OCI-LY7 (cell line): ENCODE data around the gene NAA38. TPM values are rescaled to one million over a fixed set of nuclear protein-coding genes. Genes with fewer than 3 reads are reported as not detected.

Experiments used
- BruUV-seq: library from RNA; stranded (reverse); fragments of 400-500 nt; replicated peaks from 2 replicates; lab custom pipeline; 2021; lab: Mats Ljungman, UMichigan
- CTCF ChIA-PET: fragments of 300-600 bp; sonication (Branson Sonifier 250); formaldehyde crosslinking; loops from one replicate; lab custom pipeline; 2022; ENCODE audit warnings: antibody characterized with exemption; ENCODE audit not compliant: unreplicated experiment; lab: Charles Lee
- POLR2A ChIA-PET: fragments of 300-600 bp; sonication (Branson Sonifier 250); formaldehyde crosslinking; loops from one replicate; lab custom pipeline; 2022; ENCODE audit warnings: antibody characterized with exemption; lab: Charles Lee
- DNase-seq: peaks from one replicate; pipeline ENCODE4 v3.0.0-alpha.2; 2015; ENCODE audit warnings: low spot score
- H2AFZ ChIP-seq: fragments of 200-600 bp; sonication (generic), shearing (Covaris generic); 2 replicates; pipeline ENCODE4 v1.6.1; 2014; ENCODE audit warnings: mild to moderate bottlenecking, antibody characterized with exemption, low read length, moderate library complexity
- H3K27ac ChIP-seq: fragments of 200-600 bp; sonication (generic); 2 replicates; pipeline ENCODE4 v1.5.1; 2014; ENCODE audit warnings: mixed run types, low read depth, mild to moderate bottlenecking, moderate library complexity, low read length, inconsistent platforms; ENCODE audit not compliant: poor library complexity, severe bottlenecking
- H3K36me3 ChIP-seq: fragments of 200-600 bp; sonication (generic); 2 replicates; pipeline ENCODE4 v1.6.1; 2014; ENCODE audit warnings: mild to moderate bottlenecking, antibody characterized with exemption, low read length, moderate library complexity, mixed read lengths; ENCODE audit not compliant: insufficient read depth
- H3K4me1 ChIP-seq: fragments of 200-600 bp; sonication (generic); 2 replicates; pipeline ENCODE4 v1.5.1; 2014; ENCODE audit warnings: mild to moderate bottlenecking, low read length; ENCODE audit not compliant: insufficient read depth, poor library complexity, severe bottlenecking
- H3K4me2 ChIP-seq: fragments of 200-600 bp; sonication (generic); 2 replicates; pipeline ENCODE4 v1.6.1; 2014; ENCODE audit warnings: mild to moderate bottlenecking, low read length
- H3K4me3 ChIP-seq: fragments of 200-600 bp; sonication (generic); 2 replicates; pipeline ENCODE4 v1.5.1; 2014; ENCODE audit warnings: mild to moderate bottlenecking, low read depth, low read length; ENCODE audit not compliant: poor library complexity, severe bottlenecking
- H3K79me2 ChIP-seq: fragments of 200-600 bp; sonication (generic); 2 replicates; pipeline ENCODE4 v1.6.1; 2016; ENCODE audit warnings: low read depth, mild to moderate bottlenecking, low read length, moderate library complexity, mixed read lengths; ENCODE audit not compliant: insufficient read depth
- H3K9me2 ChIP-seq: fragments of 200-600 bp; sonication (generic); 2 replicates; pipeline ENCODE4 v1.6.1; 2016; ENCODE audit warnings: mild to moderate bottlenecking, low read length, mixed read lengths; ENCODE audit not compliant: insufficient read depth
- H3K9me3 ChIP-seq: fragments of 200-600 bp; sonication (generic); 2 replicates; pipeline ENCODE4 v1.6.1; 2014; ENCODE audit warnings: mild to moderate bottlenecking, mixed run types, low read length, mixed read lengths
- H4K20me1 ChIP-seq: fragments of 200-600 bp; sonication (generic); 2 replicates; pipeline ENCODE4 v1.6.1; 2014; ENCODE audit warnings: mild to moderate bottlenecking, antibody characterized with exemption, low read length, moderate library complexity, mixed read lengths; ENCODE audit not compliant: insufficient read depth
- CTCF ChIP-seq: fragments of 200-600 bp; sonication (generic); conservative IDR thresholded peaks from 2 replicates; pipeline ENCODE4 v1.5.1; 2014; ENCODE audit warnings: mild to moderate bottlenecking, antibody characterized with exemption, low read length, moderate library complexity, mixed read lengths
- EZH2phosphoT487 ChIP-seq: fragments of 200-600 bp; sonication (generic); IDR thresholded peaks from 2 replicates; pipeline ENCODE4 v1.6.1; 2018; ENCODE audit warnings: low read depth, borderline replicate concordance, mild to moderate bottlenecking, mixed run types, antibody characterized with exemption, low read length, moderate library complexity, mixed read lengths
- intact Hi-C: fragments of 100-400 bp; cut with micrococcal nuclease; formaldehyde crosslinking; loops from one replicate; pipeline ENCODE4 v1.10.0; 2022; ENCODE audit not compliant: unreplicated experiment
- total RNA-seq, 2 experiments: library from RNA; depleted of rRNA in 1 of 2; stranded (reverse); fragments of >200 nt in 1 of 2; shearing (Covaris generic) in 1 of 2; gene quantifications; 2 replicates each; pipeline ENCODE4 v1.2.3, GENCODE V29; 2014 to 2022

NAA38 gene
- total RNA-seq, 2 experiments from 2014 or later = 149 to 168 TPM

GRCh38 chr17:7834542-7834956 lies 22.8 kb downstream of the NAA38 start:
- H4K20me1 ChIP-seq = no peaks in the 10 kb centered on the region
- peaks cover 19% of the 10 kb centered on the region; the same call in 1 of the 2 replicates for H3K79me2 ChIP-seq
- no peaks in the 10 kb centered on the region for H3K9me2 ChIP-seq
- H2AFZ ChIP-seq = peak overlapping the region; percentile 42; the same call in 1 of the 2 replicates
- ChIA-PET CTCF (interaction anchor here (0.6 to 1.2 kb wide), 3 partner anchors 10 to 317 kb away, joined by 3 to 9 read pairs (median 5); partner anchors contain the start of gene PER1), POLR2A (interaction anchor here (0.8 to 1.5 kb wide), 2 partner anchors 10 to 147 kb away, joined by 3 to 5 read pairs; partner anchors contain the start of gene TP53)
- no peaks in the 10 kb centered on the region for H3K9me3 ChIP-seq
- no TSS peak for BruUV-seq
- no peak for DNase-seq
- H3K4me3 ChIP-seq = peak overlapping the region; percentile 78
- intact Hi-C loops = loop anchor here (10.0 kb wide), 1 partner anchor 320 kb away; the partner anchor contains the start of gene PER1
- H3K4me2 ChIP-seq = peak overlapping the region; percentile 93
- TF ChIP-seq EZH2phosphoT487 = no peak
- no peak for TF ChIP-seq CTCF
- peaks cover 33% of the 10 kb centered on the region for H3K4me1 ChIP-seq
- peak overlapping the region; percentile 91 for H3K27ac ChIP-seq
- no peaks in the 10 kb centered on the region for H3K36me3 ChIP-seq

- BruUV-seq = no TSS peak
- TF ChIP-seq CTCF (no peak), EZH2phosphoT487 (no peak)
- DNase-seq = peak; percentile 90
- peaks cover 14% of the 10 kb centered on the region; the same call in 1 of the 2 replicates for H3K79me2 ChIP-seq
- CTCF ChIA-PET = interaction anchor here (0.8 to 1.2 kb wide), 2 partner anchors 11 to 28 kb away, joined by 3 to 9 read pairs; no protein-coding TSS in a partner anchor
- H3K9me3 ChIP-seq = no peaks in the 10 kb centered on the region
- H3K4me2 ChIP-seq = peak within 1 kb of the TSS; percentile 93
- peak within 1 kb of the TSS; percentile 91 for H3K27ac ChIP-seq
- H3K4me1 ChIP-seq = peaks cover 27% of the 10 kb centered on the region
- no peaks in the 10 kb centered on the region for H4K20me1 ChIP-seq
- no peaks in the 10 kb centered on the region for H3K9me2 ChIP-seq
- H3K36me3 ChIP-seq = no peaks in the 10 kb centered on the region
- H3K4me3 ChIP-seq = peak within 1 kb of the TSS; percentile 78
- intact Hi-C loops = loop anchor here (10.0 kb wide), 1 partner anchor 321 kb away; the partner anchor contains the start of gene PER1
- POLR2A ChIA-PET = interaction anchor here (1.5 kb wide), 1 partner anchor 11 kb away, joined by 5 read pairs; no protein-coding TSS in a partner anchor
- H2AFZ ChIP-seq = peak within 1 kb of the TSS; percentile 42; the same call in 1 of the 2 replicates
Observed at GRCh38 chr17:7833795-7834541, 23.4 kb downstream of the NAA38 start, which contains the start of gene KDM6B. Gene KDM6B, plus strand, starts transcription at chr17:7834217. Its CDS starts 11,338 bp downstream, at chr17:7845555.
